Trophoblast cell (in vitro differentiated cells and primary cell): ENCODE results near the gene COL11A2.

Source experiments
- DNase-seq, 2 donors: peaks; one replicate each; pipeline ENCODE4 v3.0.0-alpha.2; 2016
- H2AFZ ChIP-seq: 2 replicates; pipeline ENCODE4 v1.6.1; 2013; ENCODE audit warnings: low read length, moderate library complexity, mild to moderate bottlenecking; ENCODE audit not compliant: insufficient read depth, poor library complexity
- H2AK5ac ChIP-seq: 2 replicates; pipeline ENCODE4 v1.6.1; 2013; ENCODE audit warnings: mild to moderate bottlenecking, low read length
- H2BK120ac ChIP-seq: 2 replicates; pipeline ENCODE4 v1.6.1; 2013; ENCODE audit warnings: low read length, mild to moderate bottlenecking, moderate library complexity; ENCODE audit not compliant: insufficient read depth, poor library complexity
- H2BK12ac ChIP-seq: 2 replicates; pipeline ENCODE4 v1.6.1; 2013; ENCODE audit warnings: mild to moderate bottlenecking, low read length, moderate library complexity
- H2BK5ac ChIP-seq: 2 replicates; pipeline ENCODE4 v1.6.1; 2013; ENCODE audit warnings: low read length, low read depth, moderate library complexity, mild to moderate bottlenecking; ENCODE audit not compliant: poor library complexity
- H3K14ac ChIP-seq: 2 replicates; pipeline ENCODE4 v1.6.1; 2013; ENCODE audit warnings: mild to moderate bottlenecking, low read length
- H3K18ac ChIP-seq: 2 replicates; pipeline ENCODE4 v1.6.1; 2013; ENCODE audit warnings: mild to moderate bottlenecking, low read length
- H3K23ac ChIP-seq: 2 replicates; pipeline ENCODE4 v1.6.1; 2013; ENCODE audit warnings: low read length
- H3K27ac ChIP-seq: 2 replicates; pipeline ENCODE4 v1.5.1; 2013; ENCODE audit warnings: low read depth, mild to moderate bottlenecking, inconsistent platforms, low read length, moderate library complexity
- H3K27me3 ChIP-seq: 2 replicates; pipeline ENCODE4 v1.6.1; 2013; ENCODE audit warnings: inconsistent platforms, mild to moderate bottlenecking, low read length, moderate library complexity; ENCODE audit not compliant: insufficient read depth
- H3K36me3 ChIP-seq, 2 experiments: 1 replicate in 1 of 2; 2 replicates in 1 of 2; pipeline ENCODE4 v1.6.1; 2013; ENCODE audit warnings: low read length in 2 of 2, mild to moderate bottlenecking in 2 of 2, moderate library complexity in 1 of 2; ENCODE audit not compliant: insufficient read depth in 2 of 2, control insufficient read depth in 1 of 2
- H3K4ac ChIP-seq: 2 replicates; pipeline ENCODE4 v1.6.1; 2013; ENCODE audit warnings: low read depth, mild to moderate bottlenecking, low read length, moderate library complexity
- H3K4me1 ChIP-seq, 2 experiments: 1 replicate in 1 of 2; 2 replicates in 1 of 2; pipeline ENCODE4 v1.6.1; 2013; ENCODE audit warnings: low read length in 2 of 2, mild to moderate bottlenecking in 2 of 2, moderate library complexity in 1 of 2; ENCODE audit not compliant: insufficient read depth in 2 of 2, control insufficient read depth in 1 of 2
- H3K4me2 ChIP-seq: 2 replicates; pipeline ENCODE4 v1.6.1; 2013; ENCODE audit warnings: inconsistent platforms, mild to moderate bottlenecking, low read length, moderate library complexity
- H3K4me3 ChIP-seq: 2 replicates; pipeline ENCODE4 v1.5.1; 2013; ENCODE audit warnings: mild to moderate bottlenecking, low read depth, low read length, inconsistent platforms
- H3K79me1 ChIP-seq: one replicate; pipeline ENCODE4 v1.6.1; 2013; ENCODE audit warnings: low read length
- H3K79me2 ChIP-seq: 2 replicates; pipeline ENCODE4 v1.6.1; 2013; ENCODE audit warnings: low read length, mild to moderate bottlenecking; ENCODE audit not compliant: control insufficient read depth, insufficient read depth, poor library complexity
- H3K9ac ChIP-seq: 2 replicates; pipeline ENCODE4 v1.6.1; 2013; ENCODE audit warnings: mild to moderate bottlenecking, low read length
- H3K9me3 ChIP-seq: 2 replicates; pipeline ENCODE4 v1.6.1; 2013; ENCODE audit warnings: low read depth, mild to moderate bottlenecking, control low read depth, inconsistent platforms, low read length; ENCODE audit not compliant: insufficient read depth
- H4K12ac ChIP-seq: 2 replicates; pipeline ENCODE4 v1.6.1; 2013; ENCODE audit warnings: low read depth, mild to moderate bottlenecking, low read length, moderate library complexity
- H4K8ac ChIP-seq: 2 replicates; pipeline ENCODE4 v1.6.1; 2013; ENCODE audit warnings: low read depth, mild to moderate bottlenecking, low read length, moderate library complexity
- H4K91ac ChIP-seq: one replicate; pipeline ENCODE4 v1.6.1; 2013; ENCODE audit warnings: low read depth, mild to moderate bottlenecking, low read length, moderate library complexity
- WGBS: extraction: QIAGEN DNeasy Blood & Tissue Kit; methylation state at CpG from one replicate; pipeline ENCODE4 v1.1.7; 2013; ENCODE audit warnings: missing lambda C conversion rate; ENCODE audit not compliant: insufficient read length, insufficient coverage; ENCODE audit errors: extremely low coverage; 5-methylcytosine and 5-hydroxymethylcytosine counted together

Gene COL11A2

GRCh38 chr6:33116841-33117711 is 75.2 kb downstream of the COL11A2 start:
- Histone ChIP-seq H2AK5ac (no peak overlapping the region), H3K4me3 (peak overlapping the region; percentile 31), H2AFZ (no peak overlapping the region), H3K14ac (no peak overlapping the region), H3K27me3 (peaks cover 7% of the 10 kb centered on the region), H4K91ac (no peak overlapping the region), H3K4ac (no peak overlapping the region), H3K9ac (peak overlapping the region; percentile 54), H4K8ac (no peak overlapping the region), H3K18ac (no peak overlapping the region), H3K4me2 (peak overlapping the region; percentile 48), H3K4me1 (peaks cover 11 to 15% of the 10 kb centered on the region in 2 experiments), H4K12ac (no peak overlapping the region), H3K27ac (no peak overlapping the region), H3K9me3 (no peaks in the 10 kb centered on the region), H2BK5ac (no peak overlapping the region), H3K36me3 (no peaks in the 10 kb centered on the region), H3K79me2 (no peaks in the 10 kb centered on the region), H3K79me1 (no peaks in the 10 kb centered on the region), H2BK120ac (no peak overlapping the region), H3K23ac (no peak overlapping the region), H2BK12ac (no peak overlapping the region)
- no CpG with 5 or more reads among the region's 32 CpGs for WGBS
- no peak for DNase-seq

DNA sequence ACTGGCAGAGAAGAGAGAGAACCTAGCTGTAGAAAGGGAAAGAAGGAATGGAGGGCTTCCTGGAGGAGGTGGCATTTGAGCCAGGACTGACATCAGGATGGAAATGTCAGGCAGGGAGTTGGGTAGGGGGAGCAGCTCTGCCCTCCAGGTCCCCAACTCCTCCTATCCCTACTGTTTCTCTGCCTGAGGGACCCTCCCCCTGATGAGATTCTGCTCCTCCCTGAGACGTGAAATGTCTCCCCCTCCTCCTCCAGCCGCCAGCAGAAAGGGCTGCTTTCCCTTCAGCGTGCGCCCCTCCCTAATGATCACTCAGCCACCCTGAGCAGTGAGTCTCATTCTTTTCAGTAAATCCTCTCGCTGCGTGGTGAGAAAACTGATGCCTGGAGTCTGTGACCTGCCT is 75.8 kb downstream of the COL11A2 start:
- H2BK120ac ChIP-seq, result no peak overlapping the region
- no peaks in the 10 kb centered on the region for H3K79me1 ChIP-seq
- H2BK12ac ChIP-seq, result no peak overlapping the region
- H3K36me3 ChIP-seq, result no peaks in the 10 kb centered on the region
- H2BK5ac ChIP-seq, result no peak overlapping the region
- no peak overlapping the region for H4K8ac ChIP-seq
- H3K4me1 ChIP-seq, result peaks cover 11 to 15% of the 10 kb centered on the region in 2 experiments
- no CpG with 5 or more reads among the region's 6 CpGs for WGBS
- no peak overlapping the region for H4K91ac ChIP-seq
- H3K27me3 ChIP-seq, result peaks cover 7% of the 10 kb centered on the region
- H3K23ac ChIP-seq, result no peak overlapping the region
- no peak overlapping the region for H2AK5ac ChIP-seq
- DNase-seq, result no peak
- no peaks in the 10 kb centered on the region for H3K9me3 ChIP-seq
- H3K14ac ChIP-seq, result no peak overlapping the region
- no peak overlapping the region for H3K4ac ChIP-seq
- no peak overlapping the region for H3K18ac ChIP-seq
- no peak overlapping the region for H3K9ac ChIP-seq
- H3K4me2 ChIP-seq, result peak overlapping the region; percentile 48
- H4K12ac ChIP-seq, result no peak overlapping the region
- H3K4me3 ChIP-seq, result no peak overlapping the region
- H3K27ac ChIP-seq, result no peak overlapping the region
- no peak overlapping the region for H2AFZ ChIP-seq
- H3K79me2 ChIP-seq, result no peaks in the 10 kb centered on the region

DNA sequence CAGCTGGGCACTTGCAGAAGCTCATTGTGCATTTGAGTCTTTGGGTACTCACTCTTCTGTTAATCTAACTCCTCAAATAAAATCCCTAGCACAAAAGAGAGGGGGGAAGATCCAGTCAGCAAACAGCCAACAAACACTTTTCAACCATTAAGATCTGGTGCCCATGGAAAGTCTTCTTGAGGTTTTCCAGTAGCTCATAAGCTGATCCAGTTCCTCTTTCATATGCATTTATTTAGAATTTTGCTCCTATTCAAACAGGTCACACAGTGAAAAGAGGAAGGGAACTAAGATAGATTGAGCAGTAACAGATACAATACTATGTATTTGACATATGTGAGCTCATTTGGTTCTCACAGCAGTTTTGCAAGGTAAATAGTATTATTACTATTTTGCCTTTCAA is 77.9 kb downstream of the COL11A2 start:
- peaks cover 7% of the 10 kb centered on the region for H3K27me3 ChIP-seq
- H2AK5ac ChIP-seq, result no peak overlapping the region
- H3K23ac ChIP-seq, result no peak overlapping the region
- H3K27ac ChIP-seq, result no peak overlapping the region
- H2BK12ac ChIP-seq, result no peak overlapping the region
- no peak overlapping the region for H3K4me2 ChIP-seq
- no peak overlapping the region for H4K8ac ChIP-seq
- no peaks in the 10 kb centered on the region for H3K36me3 ChIP-seq
- no peak overlapping the region for H3K4me3 ChIP-seq
- H2AFZ ChIP-seq, result no peak overlapping the region
- no peak overlapping the region for H3K14ac ChIP-seq
- DNase-seq, result no peak
- no peaks in the 10 kb centered on the region for H3K79me1 ChIP-seq
- no peak overlapping the region for H3K9ac ChIP-seq
- no peak overlapping the region for H3K4ac ChIP-seq
- no peak overlapping the region for H3K18ac ChIP-seq
- peaks cover 11 to 15% of the 10 kb centered on the region in 2 experiments for H3K4me1 ChIP-seq
- H2BK120ac ChIP-seq, result no peak overlapping the region
- no peaks in the 10 kb centered on the region for H3K79me2 ChIP-seq
- H4K12ac ChIP-seq, result no peak overlapping the region
- no peak overlapping the region for H4K91ac ChIP-seq
- H3K9me3 ChIP-seq, result no peaks in the 10 kb centered on the region
- no peak overlapping the region for H2BK5ac ChIP-seq

GRCh38 chr6:33113755-33114154 is 78.5 kb downstream of the COL11A2 start:
- DNase-seq, result no peak
- H3K4me2 ChIP-seq, result no peak overlapping the region
- no peak overlapping the region for H4K8ac ChIP-seq
- no peak overlapping the region for H2BK120ac ChIP-seq
- no peak overlapping the region for H3K4ac ChIP-seq
- WGBS, result no CpG with 5 or more reads among the region's 7 CpGs
- no peaks in the 10 kb centered on the region for H3K79me2 ChIP-seq
- H3K4me3 ChIP-seq, result no peak overlapping the region
- H3K4me1 ChIP-seq, result peaks cover 11 to 15% of the 10 kb centered on the region in 2 experiments
- no peak overlapping the region for H2BK5ac ChIP-seq
- peaks cover 7% of the 10 kb centered on the region for H3K27me3 ChIP-seq
- no peak overlapping the region for H2BK12ac ChIP-seq
- no peak overlapping the region for H4K91ac ChIP-seq
- H2AFZ ChIP-seq, result no peak overlapping the region
- no peak overlapping the region for H3K23ac ChIP-seq
- H3K18ac ChIP-seq, result no peak overlapping the region
- no peak overlapping the region for H3K14ac ChIP-seq
- no peak overlapping the region for H3K27ac ChIP-seq
- H3K9me3 ChIP-seq, result no peaks in the 10 kb centered on the region
- no peak overlapping the region for H4K12ac ChIP-seq
- no peaks in the 10 kb centered on the region for H3K79me1 ChIP-seq
- no peak overlapping the region for H2AK5ac ChIP-seq
- H3K36me3 ChIP-seq, result no peaks in the 10 kb centered on the region
- H3K9ac ChIP-seq, result no peak overlapping the region
